Activated T-cell treated with anti-CD3 and anti-CD28 coated beads, Interleukin-2, amount 50 U/mL, for 72 hours (primary cell): ENCODE results near the gene SLC22A12. TPM values are rescaled to one million over a fixed set of nuclear protein-coding genes. Genes with fewer than 3 reads are reported as not detected.
"Not testable (repeated sequence)": the region's sequence is repeated elsewhere in the genome, so short reads cannot be mapped to it uniquely, and the experiment has no call there.

ENCODE experiments used
- ATAC-seq, 2 donors: fragments of 150-1000 bp; cut with Tn5 transposase; replicated peaks in 1 of 2; 2 replicates each; pipeline ENCODE4 v1.10.0; 2021; ENCODE audit warnings: moderate library complexity in 2 of 2, mild to moderate bottlenecking in 1 of 2
- DNase-seq, 2 donors: peaks; one replicate each; pipeline ENCODE4 v3.0.0; 2021 to 2022; ENCODE audit warnings: mixed read lengths in 1 of 2
- H3K27ac Mint-ChIP-seq: one replicate; pipeline ENCODE4 v1.8.0; 2022; ENCODE audit warnings: mild to moderate bottlenecking, moderate library complexity, mixed read lengths
- H3K27me3 Mint-ChIP-seq: one replicate; pipeline ENCODE4 v1.8.0; 2022; ENCODE audit warnings: low read depth, mixed read lengths
- H3K36me3 Mint-ChIP-seq, 2 donors: one replicate each; pipeline ENCODE4 v1.8.0; 2022; ENCODE audit warnings: mixed read lengths in 2 of 2, mild to moderate bottlenecking in 1 of 2; ENCODE audit not compliant: insufficient read depth in 2 of 2
- H3K4me1 Mint-ChIP-seq: one replicate; pipeline ENCODE4 v1.8.0; 2022; ENCODE audit warnings: low read depth, mixed read lengths
- H3K4me3 Mint-ChIP-seq, 2 donors: one replicate each; pipeline ENCODE4 v1.8.0; 2022; ENCODE audit warnings: mild to moderate bottlenecking in 2 of 2, mixed read lengths in 2 of 2, moderate library complexity in 2 of 2
- H3K9me3 Mint-ChIP-seq, 2 donors: one replicate each; pipeline ENCODE4 v1.8.0; 2022; ENCODE audit warnings: mixed read lengths in 2 of 2
- total RNA-seq, 2 donors: library from RNA; stranded (reverse); gene quantifications; one replicate each; pipeline ENCODE4 v1.2.3, GENCODE V29; 2022

Gene SLC22A12
- total RNA-seq, 2 donors from 2014 or later: not detected

- Mint-ChIP-seq H3K9me3 (peaks cover 4% of the 10 kb centered on the region in 2 donors), H3K27me3 (peaks cover 16% of the 10 kb centered on the region), H3K4me3 (no peak overlapping the region), H3K36me3 (peaks cover under 1 to 8% of the 10 kb centered on the region in 2 donors), H3K4me1 (no peaks in the 10 kb centered on the region), H3K27ac (no peak overlapping the region)
- ATAC-seq (no peak), DNase-seq (no peak)
Measured at GRCh38 chr11:64583296-64584262, 7.4 kb upstream of the SLC22A12 start.

GRCh38 chr11:64585150-64585549 is 5.9 kb upstream of the SLC22A12 start:
- H3K4me1 Mint-ChIP-seq: no peaks in the 10 kb centered on the region

GRCh38 chr11:64586366-64586765 is 4.7 kb upstream of the SLC22A12 start:
- H3K4me3 Mint-ChIP-seq: no peak overlapping the region
- H3K36me3 Mint-ChIP-seq: peaks cover 2 to 9% of the 10 kb centered on the region in 2 donors

More at GRCh38 chr11:64585150-64585549, 5.9 kb upstream of the SLC22A12 start:
- ATAC-seq: no peak
- H3K27ac Mint-ChIP-seq: no peak overlapping the region
- no peak for DNase-seq
- peaks cover 2 to 9% of the 10 kb centered on the region in 2 donors for H3K36me3 Mint-ChIP-seq
- H3K9me3 Mint-ChIP-seq: peaks cover 7 to 9% of the 10 kb centered on the region in 2 donors
- peaks cover 16% of the 10 kb centered on the region for H3K27me3 Mint-ChIP-seq
- H3K4me3 Mint-ChIP-seq: no peak overlapping the region

GRCh38 chr11:64588701-64589100 is 2.3 kb upstream of the SLC22A12 start:
- ATAC-seq (no peak), DNase-seq (no peak)
- no peak overlapping the region for H3K4me3 Mint-ChIP-seq
- peaks cover 16% of the 10 kb centered on the region for H3K27me3 Mint-ChIP-seq
- H3K27ac Mint-ChIP-seq: no peak overlapping the region
- H3K36me3 Mint-ChIP-seq: peaks cover 2 to 9% of the 10 kb centered on the region in 2 donors
- no peaks in the 10 kb centered on the region for H3K4me1 Mint-ChIP-seq
- H3K9me3 Mint-ChIP-seq: peaks cover 7 to 9% of the 10 kb centered on the region in 2 donors

More at GRCh38 chr11:64586366-64586765, 4.7 kb upstream of the SLC22A12 start:
- Mint-ChIP-seq H3K27me3 (peaks cover 16% of the 10 kb centered on the region), H3K27ac (no peak overlapping the region), H3K4me1 (no peaks in the 10 kb centered on the region), H3K9me3 (peaks cover 7 to 9% of the 10 kb centered on the region in 2 donors)
- ATAC-seq (no peak), DNase-seq (no peak)

GRCh38 chr11:64591257-64592233 is 525 bp downstream of the SLC22A12 start:
- ATAC-seq: no peak
- no peaks in the 10 kb centered on the region for H3K4me1 Mint-ChIP-seq
- no peak overlapping the region for H3K4me3 Mint-ChIP-seq
- DNase-seq: no peak
- H3K27me3 Mint-ChIP-seq: peaks cover 2% of the 10 kb centered on the region
- H3K9me3 Mint-ChIP-seq: peaks cover 7 to 9% of the 10 kb centered on the region in 2 donors
- H3K27ac Mint-ChIP-seq: no peak overlapping the region
- peaks cover 2 to 9% of the 10 kb centered on the region in 2 donors for H3K36me3 Mint-ChIP-seq

- DNase-seq (no peak), ATAC-seq (no peak)
- Mint-ChIP-seq H3K27ac (no peak overlapping the region), H3K36me3 (peaks cover 2 to 9% of the 10 kb centered on the region in 2 donors), H3K4me1 (no peaks in the 10 kb centered on the region), H3K27me3 (no peaks in the 10 kb centered on the region), H3K4me3 (no peak overlapping the region), H3K9me3 (peaks cover 7 to 9% of the 10 kb centered on the region in 2 donors)
Measured at GRCh38 chr11:64592234-64592615, 1.2 kb downstream of the SLC22A12 start.

- Mint-ChIP-seq H3K36me3 (peaks cover 2 to 9% of the 10 kb centered on the region in 2 donors), H3K9me3 (peaks cover 7 to 9% of the 10 kb centered on the region in 2 donors), H3K27ac (no peak overlapping the region), H3K4me3 (no peak overlapping the region), H3K27me3 (no peaks in the 10 kb centered on the region), H3K4me1 (no peaks in the 10 kb centered on the region)
- ATAC-seq (no peak), DNase-seq (no peak)
Measured at GRCh38 chr11:64592656-64593055, 1.6 kb downstream of the SLC22A12 start.

- Mint-ChIP-seq H3K36me3 (peaks cover 2 to 3% of the 10 kb centered on the region in 2 donors), H3K4me1 (no peaks in the 10 kb centered on the region), H3K27ac (no peak overlapping the region), H3K27me3 (no peaks in the 10 kb centered on the region), H3K9me3 (peaks cover 3 to 7% of the 10 kb centered on the region in 2 donors), H3K4me3 (no peak overlapping the region)
- DNase-seq (no peak), ATAC-seq (no peak)
Measured at GRCh38 chr11:64593156-64594105, 2.4 kb downstream of the SLC22A12 start.

- ATAC-seq: no peak
- no peak for DNase-seq
- Mint-ChIP-seq H3K27me3 (no peaks in the 10 kb centered on the region), H3K4me1 (no peaks in the 10 kb centered on the region), H3K4me3 (no peak overlapping the region), H3K36me3 (no peaks in the 10 kb centered on the region), H3K27ac (no peak overlapping the region), H3K9me3 (peaks cover 2% of the 10 kb centered on the region in 2 donors)
Measured at GRCh38 chr11:64594159-64594939, 3.3 kb downstream of the SLC22A12 start.

GRCh38 chr11:64595922-64596321 is 4.9 kb downstream of the SLC22A12 start:
- H3K36me3 Mint-ChIP-seq, ATAC-seq, H3K4me1 Mint-ChIP-seq, H3K9me3 Mint-ChIP-seq, H3K4me3 Mint-ChIP-seq, H3K27me3 Mint-ChIP-seq, H3K27ac Mint-ChIP-seq, DNase-seq: not testable (repeated sequence)

GRCh38 chr11:64597671-64598101 is 6.7 kb downstream of the SLC22A12 start:
- H3K36me3 Mint-ChIP-seq: no peaks in the 10 kb centered on the region
- no peak overlapping the region for H3K27ac Mint-ChIP-seq
- H3K4me3 Mint-ChIP-seq: no peak overlapping the region
- ATAC-seq: no peak
- no peaks in the 10 kb centered on the region for H3K9me3 Mint-ChIP-seq
- H3K4me1 Mint-ChIP-seq: no peaks in the 10 kb centered on the region
- no peak for DNase-seq
- H3K27me3 Mint-ChIP-seq: no peaks in the 10 kb centered on the region
